ENCODE results near the gene C20orf202. TPM values are rescaled to one million over a fixed set of nuclear protein-coding genes. Genes with fewer than 3 reads are reported as not detected.

C20orf202 gene
- total and polyA plus RNA-seq, 9 of the 15 experiments (the other 6 are each of a cell fraction or from before 2014, with no cell fraction given): 0.03 to 0.24 (median 0.15) TPM; not detected in 4

GRCh38 chr20:1225783-1226654 lies 22.8 kb downstream of the C20orf202 start, which contains the start of gene RAD21L1 (continued):
- peak; percentile 67 for TF ChIP-seq PCBP1 (IDR thresholded peaks at IDR 0.05; ENCODE audit: low read depth, low read length, poor library complexity, severe bottlenecking)
- TF ChIP-seq MNT (conservative IDR thresholded peaks at IDR 0.05): peak in 1 of 2 experiments; percentile 23; a peak in 1 of 4 replicates
- TF ChIP-seq, protein P1, sequence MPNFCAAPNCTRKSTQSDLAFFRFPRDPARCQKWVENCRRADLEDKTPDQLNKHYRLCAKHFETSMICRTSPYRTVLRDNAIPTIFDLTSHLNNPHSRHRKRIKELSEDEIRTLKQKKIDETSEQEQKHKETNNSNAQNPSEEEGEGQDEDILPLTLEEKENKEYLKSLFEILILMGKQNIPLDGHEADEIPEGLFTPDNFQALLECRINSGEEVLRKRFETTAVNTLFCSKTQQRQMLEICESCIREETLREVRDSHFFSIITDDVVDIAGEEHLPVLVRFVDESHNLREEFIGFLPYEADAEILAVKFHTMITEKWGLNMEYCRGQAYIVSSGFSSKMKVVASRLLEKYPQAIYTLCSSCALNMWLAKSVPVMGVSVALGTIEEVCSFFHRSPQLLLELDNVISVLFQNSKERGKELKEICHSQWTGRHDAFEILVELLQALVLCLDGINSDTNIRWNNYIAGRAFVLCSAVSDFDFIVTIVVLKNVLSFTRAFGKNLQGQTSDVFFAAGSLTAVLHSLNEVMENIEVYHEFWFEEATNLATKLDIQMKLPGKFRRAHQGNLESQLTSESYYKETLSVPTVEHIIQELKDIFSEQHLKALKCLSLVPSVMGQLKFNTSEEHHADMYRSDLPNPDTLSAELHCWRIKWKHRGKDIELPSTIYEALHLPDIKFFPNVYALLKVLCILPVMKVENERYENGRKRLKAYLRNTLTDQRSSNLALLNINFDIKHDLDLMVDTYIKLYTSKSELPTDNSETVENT (CRISPR knock-in tag; IDR thresholded peaks at IDR 0.05): peak; percentile 47; the same call in 1 of the 2 replicates
- peak; percentile 48; the same call in 1 of the 2 replicates for TF ChIP-seq L3MBTL2 (IDR thresholded peaks at IDR 0.05)
- peak; percentile 63; the same call in 1 of the 2 replicates for TF ChIP-seq PHF8 (IDR thresholded peaks at IDR 0.05; ENCODE audit: borderline replicate concordance, low read length)
- TF ChIP-seq TAF1 (IDR thresholded peaks at IDR 0.05; ENCODE audit: control insufficient read depth, extremely low read depth, insufficient read depth, low read length, severe bottlenecking): peak; percentile 44
- peak; percentile 32 for TF ChIP-seq CCNT2 (IDR thresholded peaks at IDR 0.05; ENCODE audit: borderline replicate concordance, extremely low read depth, insufficient read length, low read depth, low read length)
- no peak for TF ChIP-seq ZNF311 (CRISPR knock-in tag; IDR thresholded peaks at IDR 0.05)
- 0 out of 2 replicates have a peak, but pooled peaks have one; percentile 37 for TF ChIP-seq SUPT5H (IDR thresholded peaks at IDR 0.05)
- peak; percentile 83 for TF ChIP-seq POLR2G (IDR thresholded peaks at IDR 0.05; ENCODE audit: low read depth, low read length)
- peak; percentile 31; the same call in 1 of the 2 replicates for TF ChIP-seq CREB1 (IDR thresholded peaks at IDR 0.05)
- no peak for TF ChIP-seq CREB1 (CRISPR knock-in tag; IDR thresholded peaks at IDR 0.05)
- TF ChIP-seq RBFOX2 (IDR thresholded peaks at IDR 0.05; ENCODE audit: low read depth, low read length): peak; percentile 82
- 0 out of 2 replicates have a peak, but pooled peaks have one; percentile 32 for TF ChIP-seq SP1 (CRISPR knock-in tag; IDR thresholded peaks at IDR 0.05)
- no peak for TF ChIP-seq KHSRP (IDR thresholded peaks at IDR 0.05)
- peak; percentile 66; the same call in 1 of the 2 replicates for TF ChIP-seq ZBTB7A (IDR thresholded peaks at IDR 0.05; ENCODE audit: borderline replicate concordance, control insufficient read depth, low read depth, low read length)
